DMS 273 (cell line): ENCODE results near the gene CASP1.
"Not testable (repeated sequence)": the region's sequence is repeated elsewhere in the genome, so short reads cannot be mapped to it uniquely, and the experiment has no call there.

Source experiments
- DNase-seq: peaks from one replicate; lab custom pipeline; 2025; ENCODE audit not compliant: unreplicated experiment; lab: John Stamatoyannopoulos, UW

CASP1 gene

GRCh38 chr11:105034813-105035620, at the start of gene CASP1:
Gene CASP1 (minus strand): TSS chr11:105035144. CDS start chr11:105035113, 31 bp downstream.
- no peak for DNase-seq

- no peak for DNase-seq
These were observed 46.6 kb upstream of the CASP1 start for GRCh38 chr11:105081412-105082150.

- not testable (repeated sequence) for DNase-seq
These were observed 45.4 kb upstream of the CASP1 start for GRCh38 chr11:105080171-105080906.

GRCh38 chr11:105078283-105078682, 43.3 kb upstream of the CASP1 start:
- no peak for DNase-seq

GRCh38 chr11:105077141-105077790, 42.3 kb upstream of the CASP1 start:
- not testable (repeated sequence) for DNase-seq

- DNase-seq, result no peak
These were observed 39.2 kb upstream of the CASP1 start for GRCh38 chr11:105074166-105074530.

- DNase-seq, result no peak
These were observed 38.7 kb upstream of the CASP1 start for GRCh38 chr11:105073456-105074165.

- DNase-seq, result not testable (repeated sequence)
These were observed 37.1 kb upstream of the CASP1 start for GRCh38 chr11:105072080-105072479.

GRCh38 chr11:105071089-105071732, 36.3 kb upstream of the CASP1 start:
- no peak for DNase-seq

- no peak for DNase-seq
These were observed 35.4 kb upstream of the CASP1 start for GRCh38 chr11:105070306-105070705.

GRCh38 chr11:105069749-105070148, 34.8 kb upstream of the CASP1 start:
- DNase-seq, result not testable (repeated sequence)

- not testable (repeated sequence) for DNase-seq
These were observed 28.4 kb upstream of the CASP1 start for GRCh38 chr11:105063245-105063941.

- no peak for DNase-seq
These were observed 22.5 kb upstream of the CASP1 start for GRCh38 chr11:105057432-105057831.

- DNase-seq, result no peak
These were observed 21.5 kb upstream of the CASP1 start for GRCh38 chr11:105056446-105056845.

GRCh38 chr11:105054723-105055493, 20.0 kb upstream of the CASP1 start:
- DNase-seq, result no peak

GRCh38 chr11:105052487-105052886, 17.5 kb upstream of the CASP1 start:
- no peak for DNase-seq

- no peak for DNase-seq
These were observed 16.6 kb upstream of the CASP1 start for GRCh38 chr11:105051559-105051958.

- DNase-seq, result no peak
These were observed 14.5 kb upstream of the CASP1 start for GRCh38 chr11:105049481-105049880.
